T-cell (primary cell): ENCODE results near the gene PROM2. TPM values are rescaled to one million over a fixed set of nuclear protein-coding genes. Genes with fewer than 3 reads are reported as not detected.

Experiments
- ATAC-seq, 4 experiments: fragments of 200-7000 bp in 3 of 4; fragments of 150-1000 bp in 1 of 4; cut with Tn5 transposase; replicated peaks in 1 of 4; 1 replicate in 3 of 4; 2 replicates in 1 of 4; pipeline ENCODE4 v1.10.0; 2021; ENCODE audit warnings: moderate library complexity in 3 of 4, mild to moderate bottlenecking in 2 of 4, moderate number of reproducible peaks in 1 of 4
- CTCF ChIA-PET, 2 donors: fragments of 300-600 bp; sonication (Branson Sonifier 250); formaldehyde crosslinking; loops; one replicate each; lab custom pipeline; 2022; ENCODE audit warnings: antibody characterized with exemption in 2 of 2; lab: Charles Lee
- POLR2A ChIA-PET, 2 donors: fragments of 300-600 bp; sonication (Branson Sonifier 250); formaldehyde crosslinking; loops; one replicate each; lab custom pipeline; 2022; ENCODE audit warnings: antibody characterized with exemption in 2 of 2; lab: Charles Lee
- DNase-seq, 35 experiments: peaks; one replicate each; pipeline versions ENCODE4 v3.0.0 to v3.0.0-alpha.2; 2013 to 2023
- H3K27ac ChIP-seq: one replicate; pipeline ENCODE4 v1.5.1; 2013; ENCODE audit warnings: low read length
- H3K27me3 ChIP-seq, 2 experiments: replicated peaks in 1 of 2; 1 replicate in 1 of 2; 2 replicates in 1 of 2; pipeline versions ENCODE4 v1.6.1 to v1.7.0; 2013; ENCODE audit warnings: low read length in 1 of 2, mixed read lengths in 1 of 2; ENCODE audit not compliant: control insufficient read depth in 2 of 2, insufficient read depth in 2 of 2; ENCODE audit errors: extremely low read depth in 1 of 2
- H3K36me3 ChIP-seq, 2 donors: 1 replicate in 1 of 2; 2 replicates in 1 of 2; pipeline versions ENCODE4 v1.6.1 to v1.7.0; 2013; ENCODE audit warnings: low read length in 1 of 2; ENCODE audit not compliant: control insufficient read depth in 2 of 2, insufficient read depth in 1 of 2; ENCODE audit errors: extremely low read depth in 1 of 2
- H3K4me1 ChIP-seq, 2 experiments: 1 replicate in 1 of 2; 2 replicates in 1 of 2; pipeline versions ENCODE4 v1.6.1 to v1.7.0; 2013; ENCODE audit warnings: low read length in 2 of 2, mixed read lengths in 1 of 2; ENCODE audit not compliant: insufficient read depth in 2 of 2, control insufficient read depth in 1 of 2; ENCODE audit errors: extremely low read depth in 1 of 2
- H3K4me3 ChIP-seq, 2 donors: 1 replicate in 1 of 2; 2 replicates in 1 of 2; pipeline versions ENCODE4 v1.5.1 to v1.7.0; 2013; ENCODE audit warnings: mild to moderate bottlenecking in 2 of 2, low read length in 1 of 2, moderate library complexity in 1 of 2; ENCODE audit not compliant: control insufficient read depth in 1 of 2; ENCODE audit errors: extremely low read depth in 1 of 2
- H3K9me3 ChIP-seq: 2 replicates; pipeline ENCODE4 v1.7.0; 2013
- H3K27ac Mint-ChIP-seq, 2 donors: one replicate each; pipeline ENCODE4 v1.8.0; 2020 to 2021; ENCODE audit warnings: mild to moderate bottlenecking in 2 of 2, mixed read lengths in 2 of 2
- H3K27me3 Mint-ChIP-seq, 2 donors: one replicate each; pipeline ENCODE4 v1.8.0; 2021 to 2022; ENCODE audit warnings: mixed read lengths in 2 of 2
- H3K36me3 Mint-ChIP-seq: one replicate; pipeline ENCODE4 v1.8.0; 2021; ENCODE audit warnings: mixed read lengths
- H3K4me1 Mint-ChIP-seq, 3 donors: one replicate each; pipeline ENCODE4 v1.8.0; 2020 to 2022; ENCODE audit warnings: mixed read lengths in 3 of 3, mild to moderate bottlenecking in 1 of 3
- H3K4me3 Mint-ChIP-seq, 3 donors: one replicate each; pipeline ENCODE4 v1.8.0; 2020 to 2022; ENCODE audit warnings: mild to moderate bottlenecking in 3 of 3, mixed read lengths in 3 of 3, moderate library complexity in 3 of 3
- H3K9me3 Mint-ChIP-seq, 3 donors: one replicate each; pipeline ENCODE4 v1.8.0; 2020 to 2022; ENCODE audit warnings: mixed read lengths in 3 of 3
- WGBS: methylation state at CpG from one replicate; pipeline ENCODE4 v1.1.5; 2013; ENCODE audit warnings: missing lambda C conversion rate; ENCODE audit not compliant: insufficient coverage; 5-methylcytosine and 5-hydroxymethylcytosine counted together
- total RNA-seq, 35 experiments: library from RNA in 6 of 35; stranded (reverse) in 6 of 35; fragments of 120-200 nt in 1 of 35; gene quantifications; one replicate each; pipeline versions ENCODE4 v1.2.1 to v1.2.4 and lab custom pipeline; 2013 to 2026

The PROM2 gene
- total RNA-seq, 5 donors from 2014 or later (not counting 1 experiment from before 2014, with no cell fraction given), result 0.30 to 2.1 (median 0.40) TPM

DNA sequence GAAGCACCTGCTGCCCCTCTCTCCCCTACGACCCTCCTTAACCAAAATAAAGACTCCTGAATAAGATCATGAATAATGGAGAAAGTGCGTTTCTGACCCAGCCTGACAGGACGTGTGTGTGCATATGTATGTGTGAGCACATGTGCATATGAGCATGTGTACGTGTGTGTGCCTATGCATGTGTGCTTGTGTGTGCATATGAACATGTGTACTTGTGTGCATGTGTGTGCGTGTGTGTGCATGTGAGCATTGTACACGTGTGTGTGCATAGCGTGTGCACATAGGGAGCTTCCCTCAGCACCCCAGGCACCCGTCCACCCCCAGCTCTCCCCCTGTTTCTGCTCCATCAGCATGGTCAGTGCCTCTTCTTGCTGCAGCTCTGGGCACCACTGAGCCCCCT, 33.6 kb downstream of the PROM2 start:
- DNase-seq (no peak), ATAC-seq (no peak)
- ChIA-PET POLR2A (no interaction called here), CTCF (no interaction called here)
- Histone ChIP-seq H3K4me3 (no peak overlapping the region), H3K4me1 (no peaks in the 10 kb centered on the region), H3K36me3 (no peaks in the 10 kb centered on the region), H3K27me3 (peaks cover 0 to 6% of the 10 kb centered on the region in 2 experiments), H3K27ac (no peak overlapping the region), H3K9me3 (no peaks in the 10 kb centered on the region)
- 88% methylated on average over 3 of the region's 8 CpGs for WGBS
- Mint-ChIP-seq H3K4me3 (no peak overlapping the region), H3K27me3 (peaks cover 0 to under 1% of the 10 kb centered on the region in 2 donors), H3K27ac (no peak overlapping the region), H3K4me1 (no peaks in the 10 kb centered on the region), H3K9me3 (no peaks in the 10 kb centered on the region), H3K36me3 (no peaks in the 10 kb centered on the region)

DNA sequence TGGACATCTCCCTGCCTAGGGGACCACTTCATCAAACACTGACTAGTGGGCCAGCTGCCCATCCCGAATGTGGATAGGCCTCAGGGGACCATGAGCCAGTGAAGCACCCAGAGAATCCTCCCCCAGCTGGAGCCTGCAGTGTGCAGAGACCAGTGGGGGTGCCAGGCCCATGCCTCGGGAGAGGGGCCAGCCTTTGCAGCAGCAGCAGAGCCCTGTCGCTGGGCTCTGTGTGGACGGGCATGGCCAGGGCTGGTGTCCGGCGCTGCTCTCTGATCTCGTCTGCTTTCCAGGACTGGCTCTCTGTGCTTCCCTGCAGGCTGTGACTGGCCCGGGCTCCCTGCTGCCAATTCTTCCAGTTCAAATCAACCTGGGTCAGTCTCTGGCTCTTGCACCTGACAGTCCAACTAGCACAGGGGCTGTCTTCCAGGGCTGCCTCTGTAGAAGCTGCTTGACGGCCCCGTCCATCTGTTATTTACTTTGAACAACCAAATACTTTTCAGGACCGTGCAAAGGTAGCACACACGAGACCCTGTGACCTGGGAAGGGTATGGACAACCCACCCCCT, 34.3 kb downstream of the PROM2 start:
- CTCF ChIA-PET, result no interaction called here

DNA sequence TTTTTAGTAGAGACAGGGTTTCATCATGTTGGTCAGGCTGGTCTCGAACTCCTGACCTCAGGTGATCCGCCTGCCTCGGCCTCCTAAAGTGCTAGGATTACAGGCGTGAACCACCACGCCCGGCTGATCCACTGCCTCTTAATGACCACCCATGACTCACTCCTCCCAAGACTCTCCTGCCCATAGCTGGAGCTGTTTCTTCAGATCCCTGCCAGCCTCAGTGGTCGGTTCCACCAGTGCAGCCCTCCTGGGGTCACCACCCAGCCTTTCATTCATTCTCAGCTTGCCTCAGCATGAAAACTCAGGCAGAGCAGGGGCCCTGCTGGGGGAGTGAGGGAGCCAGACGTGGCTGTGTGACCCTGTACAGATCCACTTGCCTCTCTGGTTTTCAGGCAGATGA, 35.4 kb downstream of the PROM2 start:
- no peak overlapping the region for H3K4me3 Mint-ChIP-seq
- H3K9me3 ChIP-seq, result no peaks in the 10 kb centered on the region

More for the DNA sequence above, 34.3 kb downstream of the PROM2 start:
- no peaks in the 10 kb centered on the region for H3K36me3 ChIP-seq
- H3K27me3 ChIP-seq, result peaks cover 0 to 6% of the 10 kb centered on the region in 2 experiments
- Mint-ChIP-seq H3K36me3 (no peaks in the 10 kb centered on the region), H3K27ac (no peak overlapping the region), H3K27me3 (peaks cover 0 to 2% of the 10 kb centered on the region in 2 donors), H3K4me1 (no peaks in the 10 kb centered on the region), H3K9me3 (no peaks in the 10 kb centered on the region), H3K4me3 (no peak overlapping the region)
- WGBS, result 85% methylated on average over 9 of the region's 12 CpGs
- H3K4me3 ChIP-seq, result no peak overlapping the region
- no peaks in the 10 kb centered on the region for H3K4me1 ChIP-seq
- no peaks in the 10 kb centered on the region for H3K9me3 ChIP-seq
- POLR2A ChIA-PET, result no interaction called here
- H3K27ac ChIP-seq, result no peak overlapping the region
- ATAC-seq (no peak), DNase-seq (no peak)

DNA sequence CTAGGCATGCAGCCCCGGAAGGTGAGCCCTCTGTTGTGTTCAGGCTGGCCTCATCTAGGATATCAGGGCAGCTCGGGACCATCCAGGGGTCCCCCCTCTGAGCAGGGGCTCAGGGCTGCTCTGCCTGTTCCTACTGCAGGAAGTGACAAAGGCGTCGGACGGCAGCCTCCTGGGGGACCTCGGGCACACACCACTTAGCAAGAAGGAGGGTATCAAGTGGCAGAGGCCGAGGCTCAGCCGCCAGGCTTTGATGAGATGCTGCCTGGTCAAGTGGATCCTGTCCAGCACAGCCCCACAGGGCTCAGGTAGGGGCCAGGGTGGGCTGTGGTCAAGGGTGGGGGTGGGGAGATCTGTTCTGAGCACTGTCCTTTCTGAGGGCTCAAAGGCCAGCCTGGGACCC, 36.0 kb downstream of the PROM2 start:
- no peaks in the 10 kb centered on the region for H3K9me3 ChIP-seq
- H3K36me3 ChIP-seq, result no peaks in the 10 kb centered on the region
- H3K27ac ChIP-seq, result no peak overlapping the region
- no peak overlapping the region for H3K27ac Mint-ChIP-seq
- 76% methylated on average over 5 of the region's 8 CpGs for WGBS
- CTCF ChIA-PET, result no interaction called here
- H3K4me3 Mint-ChIP-seq, result no peak overlapping the region
- H3K27me3 ChIP-seq, result peaks cover 0 to 6% of the 10 kb centered on the region in 2 experiments
- H3K9me3 Mint-ChIP-seq, result no peaks in the 10 kb centered on the region
- POLR2A ChIA-PET, result no interaction called here
- H3K4me1 ChIP-seq, result no peaks in the 10 kb centered on the region
- DNase-seq (no peak), ATAC-seq (no peak)
- H3K4me1 Mint-ChIP-seq, result no peaks in the 10 kb centered on the region
- H3K27me3 Mint-ChIP-seq, result peaks cover 0 to 6% of the 10 kb centered on the region in 2 donors
- H3K4me3 ChIP-seq, result no peak overlapping the region
- H3K36me3 Mint-ChIP-seq, result no peaks in the 10 kb centered on the region

More for the DNA sequence above, 35.4 kb downstream of the PROM2 start:
- H3K4me3 ChIP-seq, result no peak overlapping the region
- DNase-seq, result no peak
- no peaks in the 10 kb centered on the region for H3K9me3 Mint-ChIP-seq
- ChIA-PET POLR2A (no interaction called here), CTCF (no interaction called here)
- peaks cover 0 to 4% of the 10 kb centered on the region in 2 donors for H3K27me3 Mint-ChIP-seq
- H3K27me3 ChIP-seq, result peaks cover 0 to 6% of the 10 kb centered on the region in 2 experiments
- H3K36me3 ChIP-seq, result no peaks in the 10 kb centered on the region
- ATAC-seq, result no peak
- H3K4me1 ChIP-seq, result no peaks in the 10 kb centered on the region
- H3K4me1 Mint-ChIP-seq, result no peaks in the 10 kb centered on the region
- H3K27ac Mint-ChIP-seq, result no peak overlapping the region
- no peak overlapping the region for H3K27ac ChIP-seq
- no peaks in the 10 kb centered on the region for H3K36me3 Mint-ChIP-seq
- WGBS, result 96% methylated on average over 6 of the region's 8 CpGs

DNA sequence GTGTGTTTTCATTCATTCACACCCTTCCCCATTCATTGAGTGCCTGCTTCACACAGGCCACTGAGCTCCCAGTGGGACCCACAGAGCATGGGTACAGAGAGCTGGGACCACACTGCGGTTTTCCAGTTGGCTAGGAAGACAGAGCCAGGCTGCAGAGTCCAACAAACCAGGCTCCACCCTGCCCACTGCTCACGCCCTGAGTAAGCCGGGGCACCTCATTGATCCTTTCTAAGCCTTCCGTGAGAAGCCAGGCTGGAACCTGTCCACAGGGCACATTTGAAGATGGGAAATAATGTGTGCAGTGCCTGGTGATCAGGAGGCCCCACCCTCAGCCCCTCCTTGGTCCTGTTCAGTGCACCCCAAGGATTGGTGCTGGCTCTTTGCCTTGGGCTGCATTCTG, 36.4 kb downstream of the PROM2 start:
- no peak overlapping the region for H3K4me3 ChIP-seq
- CTCF ChIA-PET, result no interaction called here
- POLR2A ChIA-PET, result no interaction called here
- Mint-ChIP-seq H3K4me3 (no peak overlapping the region), H3K27ac (no peak overlapping the region), H3K9me3 (no peaks in the 10 kb centered on the region), H3K4me1 (no peaks in the 10 kb centered on the region), H3K36me3 (no peaks in the 10 kb centered on the region), H3K27me3 (peaks cover 0 to 6% of the 10 kb centered on the region in 2 donors)
- H3K9me3 ChIP-seq, result no peaks in the 10 kb centered on the region
- no peaks in the 10 kb centered on the region for H3K4me1 ChIP-seq
- no peak for DNase-seq
- no peaks in the 10 kb centered on the region for H3K36me3 ChIP-seq
- H3K27ac ChIP-seq, result no peak overlapping the region
- peaks cover 0 to 6% of the 10 kb centered on the region in 2 experiments for H3K27me3 ChIP-seq
- no peak for ATAC-seq
- WGBS, result 80% methylated on average over 1 of the region's 4 CpGs

DNA sequence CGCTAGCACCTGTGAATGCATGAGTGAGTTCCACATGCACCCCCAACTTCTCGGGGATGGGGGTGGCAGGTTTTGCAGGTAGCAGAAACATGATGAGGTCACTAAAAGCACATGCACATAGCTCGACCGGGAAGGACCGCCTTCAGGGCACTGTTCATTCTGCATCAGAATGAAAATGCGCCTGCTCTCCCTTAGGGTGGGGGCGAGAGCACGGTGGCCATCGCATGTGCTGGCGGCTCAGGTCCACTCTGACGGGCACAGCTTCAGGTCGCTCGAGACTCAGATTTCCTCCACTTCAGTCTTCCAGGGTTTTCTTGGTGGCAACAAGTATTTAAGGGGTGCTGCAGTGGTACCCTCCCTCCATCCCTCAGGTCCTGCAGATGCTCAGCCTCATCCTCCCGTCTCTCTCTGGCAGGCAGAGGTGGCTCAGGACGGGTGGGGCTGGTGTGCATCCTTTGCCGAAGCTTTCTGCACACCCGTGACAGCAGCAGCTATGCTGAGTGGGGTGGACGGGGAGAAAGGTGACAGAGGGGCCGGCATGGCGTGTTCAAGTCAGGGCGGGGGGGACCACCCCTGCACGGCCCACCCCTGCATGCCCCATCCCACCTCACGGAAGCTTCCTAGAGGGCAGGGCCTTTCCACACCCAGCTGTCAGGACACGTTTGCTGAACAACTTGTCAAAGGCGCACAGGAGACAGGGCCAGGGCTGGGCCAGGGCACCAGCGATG, 37.7 kb downstream of the PROM2 start:
- H3K9me3 Mint-ChIP-seq, result no peaks in the 10 kb centered on the region
- H3K4me1 Mint-ChIP-seq, result no peaks in the 10 kb centered on the region
- Histone ChIP-seq H3K9me3 (no peaks in the 10 kb centered on the region), H3K4me3 (no peak overlapping the region), H3K27me3 (peaks cover 0 to 9% of the 10 kb centered on the region in 2 experiments), H3K36me3 (no peaks in the 10 kb centered on the region), H3K4me1 (no peaks in the 10 kb centered on the region), H3K27ac (no peak overlapping the region)
- peaks cover 0 to 6% of the 10 kb centered on the region in 2 donors for H3K27me3 Mint-ChIP-seq
- H3K27ac Mint-ChIP-seq, result no peak overlapping the region
- DNase-seq, result no peak
- no peak overlapping the region for H3K4me3 Mint-ChIP-seq
- ChIA-PET CTCF (no interaction called here), POLR2A (no interaction called here)
- no peak for ATAC-seq
- H3K36me3 Mint-ChIP-seq, result no peaks in the 10 kb centered on the region
- 88% methylated on average over 13 of the region's 26 CpGs for WGBS
